ENCODE results near the gene PIH1D1. TPM values are rescaled to one million over a fixed set of nuclear protein-coding genes. Genes with fewer than 3 reads are reported as not detected.

The PIH1D1 gene
- total and polyA plus RNA-seq, 5 donors from 2014 or later, result 109 to 150 (median 124) TPM

- Histone ChIP-seq H3K9me3 (ENCODE audit: control insufficient read depth in 2 of 2, low read length in 2 of 2) (no peaks in the 10 kb centered on the region), H3K27me3 (ENCODE audit: control insufficient read depth, insufficient read depth, low read length) (no peaks in the 10 kb centered on the region), H3K4me1 (ENCODE audit: control insufficient read depth, insufficient read depth, low read length, poor library complexity, severe bottlenecking) (peaks cover 63% of the 10 kb centered on the region), H3K36me3 (ENCODE audit: control insufficient read depth, insufficient read depth, low read length) (peaks cover 4% of the 10 kb centered on the region), H3K4me3 (ENCODE audit: low read depth, low read length) (no peak overlapping the region), H3K27ac (ENCODE audit: insufficient read depth, low read length, poor library complexity, severe bottlenecking) (peak overlapping the region; percentile 96)
- H3K36me3 Mint-ChIP-seq, result peaks cover 4% of the 10 kb centered on the region
- H3K4me1 Mint-ChIP-seq, result peaks cover 0 to 56% (median 32%) of the 10 kb centered on the region in 4 donors
- H3K9me3 Mint-ChIP-seq, result peaks cover 0 to 1% (median 0%) of the 10 kb centered on the region in 7 donors
- peaks cover 9% of the 10 kb centered on the region for H3K27me3 Mint-ChIP-seq
- ATAC-seq (ENCODE audit: low read depth in 2 of 2) (peak; percentile 5 to 14), DNase-seq (peak; percentile 75 to 91 (median 79))
- peak overlapping the region; percentile 95 to 100 (median 99) for H3K27ac Mint-ChIP-seq
- H3K4me3 Mint-ChIP-seq, result peak overlapping the region; percentile 56 to 85 (median 73)
These were observed 18.4 kb upstream of the PIH1D1 start for GRCh38 chr19:49469828-49470614.

DNA sequence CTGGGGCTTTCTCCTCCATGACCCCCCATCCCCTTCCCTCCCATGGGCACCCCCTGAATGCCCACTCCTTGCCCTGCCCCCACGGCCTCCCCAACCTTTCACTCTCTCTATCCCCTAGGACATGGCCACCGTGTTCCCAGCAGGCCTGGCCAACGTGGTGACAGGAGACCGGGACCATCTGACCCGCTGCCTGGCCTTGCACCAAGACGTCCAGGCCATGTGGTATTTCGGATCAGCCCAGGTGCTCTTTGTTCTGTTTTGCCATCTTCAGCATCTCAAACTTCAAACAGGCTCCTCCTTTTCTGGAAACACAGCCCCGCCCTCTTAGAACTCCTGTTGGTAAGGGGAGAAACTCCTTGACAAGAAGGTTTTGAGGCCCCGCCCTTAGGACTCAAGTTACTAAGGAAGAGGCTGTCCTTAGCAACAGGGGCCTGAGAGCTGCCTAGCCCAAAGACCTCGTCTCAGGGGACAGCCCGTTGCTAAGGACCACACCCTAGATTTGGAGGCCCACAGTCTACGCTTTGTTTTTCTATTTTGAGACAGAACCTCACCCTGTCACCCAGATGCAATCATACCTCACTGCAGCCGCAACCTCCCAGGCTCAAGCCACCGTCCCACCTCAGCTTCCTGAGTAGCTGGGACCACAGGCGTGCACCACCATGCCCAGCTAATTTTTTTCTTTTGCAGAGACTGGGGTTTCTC, 17.3 kb upstream of the PIH1D1 start:
- peaks cover 9% of the 10 kb centered on the region for H3K27me3 Mint-ChIP-seq
- peaks cover 0 to 54% (median 32%) of the 10 kb centered on the region in 4 donors for H3K4me1 Mint-ChIP-seq
- no peaks in the 10 kb centered on the region for H3K27me3 ChIP-seq (ENCODE audit: control insufficient read depth, insufficient read depth, low read length)
- H3K4me3 Mint-ChIP-seq, result peak overlapping the region; percentile 78 to 89 (median 84)
- no peaks in the 10 kb centered on the region for H3K9me3 ChIP-seq (ENCODE audit: control insufficient read depth in 2 of 2, low read length in 2 of 2)
- peak overlapping the region; percentile 99 to 100 (median 99) for H3K27ac Mint-ChIP-seq
- H3K27ac ChIP-seq (ENCODE audit: insufficient read depth, low read length, poor library complexity, severe bottlenecking), result peak overlapping the region; percentile 96
- H3K9me3 Mint-ChIP-seq, result peaks cover 0 to 1% (median 0%) of the 10 kb centered on the region in 7 donors
- DNase-seq (peak; percentile 88 to 99 (median 95)), ATAC-seq (ENCODE audit: low read depth in 2 of 2) (peak; percentile 87 to 88)
- peaks cover 58% of the 10 kb centered on the region for H3K4me1 ChIP-seq (ENCODE audit: control insufficient read depth, insufficient read depth, low read length, poor library complexity, severe bottlenecking)
- peaks cover 5% of the 10 kb centered on the region for H3K36me3 ChIP-seq (ENCODE audit: control insufficient read depth, insufficient read depth, low read length)
- peaks cover 4% of the 10 kb centered on the region for H3K36me3 Mint-ChIP-seq
- H3K4me3 ChIP-seq (ENCODE audit: low read depth, low read length), result no peak overlapping the region

DNA sequence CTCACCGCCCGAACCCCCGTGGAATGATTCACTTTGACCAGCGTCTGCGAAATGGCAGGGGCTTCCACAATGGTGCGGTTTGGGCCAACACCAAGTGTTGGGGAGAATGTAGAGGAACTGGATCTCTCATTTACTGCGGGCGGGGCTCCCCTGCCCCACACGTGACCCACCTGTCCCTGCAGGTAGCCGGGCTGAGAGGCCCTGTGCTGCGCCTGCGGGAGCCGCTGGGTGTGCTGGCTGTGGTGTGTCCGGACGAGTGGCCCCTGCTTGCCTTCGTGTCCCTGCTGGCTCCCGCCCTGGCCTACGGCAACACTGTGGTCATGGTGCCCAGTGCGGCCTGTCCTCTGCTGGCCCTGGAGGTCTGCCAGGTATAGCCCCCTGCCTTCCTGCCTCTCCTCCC, 16.6 kb upstream of the PIH1D1 start:
- Mint-ChIP-seq H3K27me3 (peaks cover 9% of the 10 kb centered on the region), H3K9me3 (peaks cover 0 to 1% (median 0%) of the 10 kb centered on the region in 7 donors), H3K4me1 (peaks cover 0 to 48% (median 29%) of the 10 kb centered on the region in 4 donors), H3K4me3 (peak overlapping the region in 1 of 4 donors; percentile 84), H3K36me3 (peaks cover 4% of the 10 kb centered on the region), H3K27ac (peak overlapping the region; percentile 99 to 100 (median 99))
- ATAC-seq (ENCODE audit: low read depth in 2 of 2) (no peak), DNase-seq (no peak)
- Histone ChIP-seq H3K36me3 (ENCODE audit: control insufficient read depth, insufficient read depth, low read length) (peaks cover 5% of the 10 kb centered on the region), H3K27me3 (ENCODE audit: control insufficient read depth, insufficient read depth, low read length) (no peaks in the 10 kb centered on the region), H3K4me1 (ENCODE audit: control insufficient read depth, insufficient read depth, low read length, poor library complexity, severe bottlenecking) (peaks cover 51% of the 10 kb centered on the region), H3K4me3 (ENCODE audit: low read depth, low read length) (no peak overlapping the region), H3K9me3 (ENCODE audit: control insufficient read depth in 2 of 2, low read length in 2 of 2) (no peaks in the 10 kb centered on the region), H3K27ac (ENCODE audit: insufficient read depth, low read length, poor library complexity, severe bottlenecking) (peak overlapping the region; percentile 96)

- Mint-ChIP-seq H3K4me3 (no peak overlapping the region), H3K27ac (peak overlapping the region; percentile 42 to 96 (median 91)), H3K9me3 (peaks cover 0 to 1% (median 0%) of the 10 kb centered on the region in 7 donors), H3K4me1 (peaks cover 0 to 30% (median 14%) of the 10 kb centered on the region in 4 donors), H3K27me3 (peaks cover 8% of the 10 kb centered on the region), H3K36me3 (peaks cover 4% of the 10 kb centered on the region)
- H3K4me3 ChIP-seq (ENCODE audit: low read depth, low read length), result no peak overlapping the region
- no peaks in the 10 kb centered on the region for H3K9me3 ChIP-seq (ENCODE audit: control insufficient read depth in 2 of 2, low read length in 2 of 2)
- H3K36me3 ChIP-seq (ENCODE audit: control insufficient read depth, insufficient read depth, low read length), result peaks cover 5% of the 10 kb centered on the region
- H3K27me3 ChIP-seq (ENCODE audit: control insufficient read depth, insufficient read depth, low read length), result no peaks in the 10 kb centered on the region
- H3K4me1 ChIP-seq (ENCODE audit: control insufficient read depth, insufficient read depth, low read length, poor library complexity, severe bottlenecking), result peaks cover 25% of the 10 kb centered on the region
- no peak overlapping the region for H3K27ac ChIP-seq (ENCODE audit: insufficient read depth, low read length, poor library complexity, severe bottlenecking)
- DNase-seq (no peak), ATAC-seq (ENCODE audit: low read depth in 2 of 2) (no peak)
These were observed 13.8 kb upstream of the PIH1D1 start for GRCh38 chr19:49465371-49465770.

- H3K4me3 Mint-ChIP-seq, result no peak overlapping the region
These were observed 12.5 kb upstream of the PIH1D1 start for GRCh38 chr19:49463960-49464740.

DNA sequence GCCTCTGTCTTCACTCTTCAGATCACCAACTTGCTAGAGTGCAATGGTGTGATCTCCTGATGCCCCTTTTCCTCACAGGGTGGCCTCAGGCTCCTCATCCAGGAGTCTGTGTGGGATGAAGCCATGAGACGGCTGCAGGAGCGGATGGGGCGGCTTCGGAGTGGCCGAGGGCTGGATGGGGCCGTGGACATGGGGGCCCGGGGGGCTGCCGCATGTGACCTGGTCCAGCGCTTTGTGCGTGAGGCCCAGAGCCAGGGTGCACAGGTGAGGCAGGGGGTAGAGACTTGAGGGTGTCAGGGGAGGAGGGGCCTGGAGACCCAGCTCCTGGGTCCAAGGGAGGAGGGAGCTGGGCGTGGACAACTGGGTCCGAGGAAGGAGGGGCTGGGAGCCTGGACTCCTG, 10.9 kb upstream of the PIH1D1 start:
- Mint-ChIP-seq H3K4me1 (peaks cover 0 to 12% (median 3%) of the 10 kb centered on the region in 4 donors), H3K9me3 (no peaks in the 10 kb centered on the region), H3K36me3 (peaks cover 4% of the 10 kb centered on the region), H3K4me3 (no peak overlapping the region), H3K27me3 (no peaks in the 10 kb centered on the region), H3K27ac (peak overlapping the region in 2 of 3 donors; percentile 48 to 59)
- no peaks in the 10 kb centered on the region for H3K9me3 ChIP-seq (ENCODE audit: control insufficient read depth in 2 of 2, low read length in 2 of 2)
- H3K4me1 ChIP-seq (ENCODE audit: control insufficient read depth, insufficient read depth, low read length, poor library complexity, severe bottlenecking), result no peaks in the 10 kb centered on the region
- H3K36me3 ChIP-seq (ENCODE audit: control insufficient read depth, insufficient read depth, low read length), result peaks cover 19% of the 10 kb centered on the region
- H3K27ac ChIP-seq (ENCODE audit: insufficient read depth, low read length, poor library complexity, severe bottlenecking), result no peak overlapping the region
- no peak for DNase-seq
- H3K27me3 ChIP-seq (ENCODE audit: control insufficient read depth, insufficient read depth, low read length), result no peaks in the 10 kb centered on the region
- H3K4me3 ChIP-seq (ENCODE audit: low read depth, low read length), result no peak overlapping the region
- ATAC-seq (ENCODE audit: low read depth in 2 of 2), result no peak

More at GRCh38 chr19:49463960-49464740, 12.5 kb upstream of the PIH1D1 start:
- no peaks in the 10 kb centered on the region for H3K27me3 ChIP-seq (ENCODE audit: control insufficient read depth, insufficient read depth, low read length)
- H3K4me3 ChIP-seq (ENCODE audit: low read depth, low read length), result no peak overlapping the region
- H3K36me3 ChIP-seq (ENCODE audit: control insufficient read depth, insufficient read depth, low read length), result peaks cover 16% of the 10 kb centered on the region
- Mint-ChIP-seq H3K4me1 (peaks cover 0 to 20% (median 6%) of the 10 kb centered on the region in 4 donors), H3K36me3 (peaks cover 8% of the 10 kb centered on the region), H3K27me3 (peaks cover 3% of the 10 kb centered on the region), H3K27ac (peak overlapping the region in 2 of 3 donors; percentile 24 to 42), H3K9me3 (no peaks in the 10 kb centered on the region)
- DNase-seq, result no peak
- H3K9me3 ChIP-seq (ENCODE audit: control insufficient read depth in 2 of 2, low read length in 2 of 2), result no peaks in the 10 kb centered on the region
- peaks cover 14% of the 10 kb centered on the region for H3K4me1 ChIP-seq (ENCODE audit: control insufficient read depth, insufficient read depth, low read length, poor library complexity, severe bottlenecking)
- ATAC-seq (ENCODE audit: low read depth in 2 of 2), result no peak
- H3K27ac ChIP-seq (ENCODE audit: insufficient read depth, low read length, poor library complexity, severe bottlenecking), result no peak overlapping the region

GRCh38 chr19:49461656-49462055, 10.0 kb upstream of the PIH1D1 start:
- Mint-ChIP-seq H3K36me3 (peaks cover 8% of the 10 kb centered on the region), H3K4me3 (no peak overlapping the region), H3K27ac (no peak overlapping the region), H3K9me3 (no peaks in the 10 kb centered on the region), H3K4me1 (peaks cover 0 to 11% (median 3%) of the 10 kb centered on the region in 4 donors), H3K27me3 (no peaks in the 10 kb centered on the region)
- no peaks in the 10 kb centered on the region for H3K27me3 ChIP-seq (ENCODE audit: control insufficient read depth, insufficient read depth, low read length)
- H3K27ac ChIP-seq (ENCODE audit: insufficient read depth, low read length, poor library complexity, severe bottlenecking), result no peak overlapping the region
- ATAC-seq (ENCODE audit: low read depth in 2 of 2) (no peak), DNase-seq (no peak)
- H3K9me3 ChIP-seq (ENCODE audit: control insufficient read depth in 2 of 2, low read length in 2 of 2), result no peaks in the 10 kb centered on the region
- peaks cover 16% of the 10 kb centered on the region for H3K36me3 ChIP-seq (ENCODE audit: control insufficient read depth, insufficient read depth, low read length)
- no peaks in the 10 kb centered on the region for H3K4me1 ChIP-seq (ENCODE audit: control insufficient read depth, insufficient read depth, low read length, poor library complexity, severe bottlenecking)
- no peak overlapping the region for H3K4me3 ChIP-seq (ENCODE audit: low read depth, low read length)
